ENCODE measurements around the gene RPL5. TPM values are rescaled to one million over a fixed set of nuclear protein-coding genes. Genes with fewer than 3 reads are reported as not detected.
A peak's percentile ranks its signal among the peaks of the same experiment; 100 is the strongest.

The RPL5 gene
- total RNA-seq, 1 experiment from 2014 or later, result 1,607 TPM

DNA sequence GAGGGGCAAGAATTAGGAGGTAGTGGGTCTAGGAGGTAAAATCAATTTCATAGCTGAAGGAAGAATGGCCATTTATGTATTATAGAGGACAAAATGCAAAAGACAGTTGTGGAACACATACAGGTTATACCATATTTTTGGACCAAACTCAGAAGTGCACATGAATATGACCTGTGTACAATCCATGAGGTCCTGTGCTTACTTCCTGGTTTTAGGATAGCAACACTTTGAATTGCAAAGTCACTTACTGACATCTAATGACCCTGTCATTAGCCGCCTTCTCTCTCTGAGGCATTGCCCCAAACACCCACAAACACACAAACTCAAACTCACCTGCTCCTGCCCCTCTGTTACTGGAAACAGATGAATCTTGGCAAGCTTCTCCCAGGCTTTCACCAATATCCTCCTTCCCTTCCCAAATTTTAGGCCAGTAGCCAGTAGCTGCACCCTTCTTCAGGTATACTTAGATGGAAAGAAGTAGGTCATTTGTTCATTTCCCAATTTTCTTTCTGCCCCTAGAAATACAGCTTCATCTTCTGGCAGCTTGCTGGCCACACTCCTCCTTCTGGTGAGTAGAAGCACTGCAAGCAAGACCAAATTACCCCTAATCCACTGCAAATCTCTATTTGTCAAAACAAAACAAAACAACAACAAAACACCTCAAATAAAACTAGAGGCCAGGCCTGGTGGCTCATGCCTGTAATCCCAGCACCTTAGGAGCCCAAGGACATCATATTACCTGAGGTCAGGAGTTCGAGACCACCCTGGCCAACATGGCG, 13.7 kb upstream of the RPL5 start:
- POLR2A ChIA-PET, result interaction anchor here (1.4 to 4.3 kb wide), 2 partner anchors 13 to 21 kb away, joined by 3 to 28 read pairs; partner anchors contain the start of gene RPL5
- no peaks in the 10 kb centered on the region for H3K27me3 Mint-ChIP-seq (ENCODE audit: insufficient read depth, unreplicated experiment)
- H3K27ac Mint-ChIP-seq (ENCODE audit: low read depth, unreplicated experiment), result no peak overlapping the region
- no peaks in the 10 kb centered on the region for H3K9me3 Mint-ChIP-seq (ENCODE audit: unreplicated experiment)
- intact Hi-C loops (cut with micrococcal nuclease), result loop anchor here (1.0 to 2.0 kb wide), 2 partner anchors 33 to 69 kb away; partner anchors contain the start of gene EVI5
- peak; percentile 39 for DNase-seq (ENCODE audit: unreplicated experiment)
- no peaks in the 10 kb centered on the region for H3K36me3 Mint-ChIP-seq (ENCODE audit: insufficient read depth, unreplicated experiment)
- no peak overlapping the region for H3K4me3 Mint-ChIP-seq (ENCODE audit: unreplicated experiment)
- CTCF ChIA-PET, result interaction anchor here (0.6 to 6.2 kb wide), 17 partner anchors 10 to 821 kb away, joined by 3 to 61 read pairs (median 3); partner anchors contain the start of gene RPL5
- no TSS peak for BruUV-seq (replicated peaks)
- peaks cover 4% of the 10 kb centered on the region for H3K4me1 Mint-ChIP-seq (ENCODE audit: insufficient read depth, unreplicated experiment)
- TF ChIP-seq, protein P1, sequence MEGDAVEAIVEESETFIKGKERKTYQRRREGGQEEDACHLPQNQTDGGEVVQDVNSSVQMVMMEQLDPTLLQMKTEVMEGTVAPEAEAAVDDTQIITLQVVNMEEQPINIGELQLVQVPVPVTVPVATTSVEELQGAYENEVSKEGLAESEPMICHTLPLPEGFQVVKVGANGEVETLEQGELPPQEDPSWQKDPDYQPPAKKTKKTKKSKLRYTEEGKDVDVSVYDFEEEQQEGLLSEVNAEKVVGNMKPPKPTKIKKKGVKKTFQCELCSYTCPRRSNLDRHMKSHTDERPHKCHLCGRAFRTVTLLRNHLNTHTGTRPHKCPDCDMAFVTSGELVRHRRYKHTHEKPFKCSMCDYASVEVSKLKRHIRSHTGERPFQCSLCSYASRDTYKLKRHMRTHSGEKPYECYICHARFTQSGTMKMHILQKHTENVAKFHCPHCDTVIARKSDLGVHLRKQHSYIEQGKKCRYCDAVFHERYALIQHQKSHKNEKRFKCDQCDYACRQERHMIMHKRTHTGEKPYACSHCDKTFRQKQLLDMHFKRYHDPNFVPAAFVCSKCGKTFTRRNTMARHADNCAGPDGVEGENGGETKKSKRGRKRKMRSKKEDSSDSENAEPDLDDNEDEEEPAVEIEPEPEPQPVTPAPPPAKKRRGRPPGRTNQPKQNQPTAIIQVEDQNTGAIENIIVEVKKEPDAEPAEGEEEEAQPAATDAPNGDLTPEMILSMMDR (IDR thresholded peaks at IDR 0.05; ENCODE audit: unreplicated experiment), result peak; percentile 71

DNA sequence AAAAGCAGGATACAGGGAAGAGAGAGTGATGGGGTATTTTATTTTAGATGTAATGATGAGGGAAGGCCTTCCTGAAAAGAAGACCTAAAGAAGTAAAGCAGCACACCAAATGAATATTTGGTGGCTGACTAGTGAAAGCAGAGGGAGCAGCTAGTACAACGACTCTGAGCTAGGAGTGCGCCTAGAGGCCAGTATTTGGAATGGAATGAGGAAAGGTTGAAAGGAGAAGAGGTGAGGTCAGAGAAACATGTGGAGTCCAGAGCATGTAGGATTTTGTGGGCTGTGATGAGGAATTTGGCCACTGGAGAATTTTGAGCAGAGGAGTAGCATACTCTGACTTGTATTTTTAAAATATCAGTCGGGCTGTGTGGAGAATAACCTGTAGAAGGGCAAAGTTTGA, 11.8 kb upstream of the RPL5 start:
- no peak overlapping the region for H3K4me3 Mint-ChIP-seq (ENCODE audit: unreplicated experiment)
- intact Hi-C loops (cut with micrococcal nuclease), result no loop called here
- CTCF ChIA-PET, result interaction anchor here (0.5 to 6.2 kb wide), 6 partner anchors 9 to 510 kb away, joined by 3 to 61 read pairs (median 4); partner anchors contain the start of gene RPL5
- no peak overlapping the region for H3K27ac Mint-ChIP-seq (ENCODE audit: low read depth, unreplicated experiment)
- H3K36me3 Mint-ChIP-seq (ENCODE audit: insufficient read depth, unreplicated experiment), result no peaks in the 10 kb centered on the region
- POLR2A ChIA-PET, result interaction anchor here (0.9 to 4.3 kb wide), 3 partner anchors 11 to 71 kb away, joined by 3 to 28 read pairs (median 3); partner anchors contain the start of genes EVI5 and RPL5
- H3K4me1 Mint-ChIP-seq (ENCODE audit: insufficient read depth, unreplicated experiment), result peaks cover 4% of the 10 kb centered on the region
- no TSS peak for BruUV-seq (replicated peaks)
- H3K27me3 Mint-ChIP-seq (ENCODE audit: insufficient read depth, unreplicated experiment), result no peaks in the 10 kb centered on the region
- H3K9me3 Mint-ChIP-seq (ENCODE audit: unreplicated experiment), result no peaks in the 10 kb centered on the region
- TF ChIP-seq, protein P1 (IDR thresholded peaks at IDR 0.05; ENCODE audit: unreplicated experiment), result no peak
- no peak for DNase-seq (ENCODE audit: unreplicated experiment)

DNA sequence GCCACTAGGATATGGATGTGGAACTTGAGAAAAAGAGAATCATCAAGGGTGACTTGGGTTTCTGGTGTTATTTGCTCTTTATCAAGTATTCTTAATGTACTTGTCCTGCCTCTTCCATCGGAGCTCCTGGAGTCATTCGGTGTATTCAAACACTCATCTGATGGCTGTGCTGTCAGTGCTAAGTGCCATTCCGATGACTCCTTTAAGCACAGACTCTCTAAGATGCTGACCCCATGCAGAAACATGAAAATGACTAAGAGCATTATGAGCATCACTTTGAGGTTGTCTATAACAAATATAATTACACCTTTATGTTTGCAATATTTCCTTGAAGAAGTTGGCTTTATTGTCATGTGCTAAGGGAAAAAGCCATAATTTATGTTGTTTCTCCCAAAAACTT, 11.3 kb upstream of the RPL5 start:
- CTCF ChIA-PET, result interaction anchor here (0.7 to 6.2 kb wide), 5 partner anchors 8 to 510 kb away, joined by 3 to 61 read pairs (median 4); partner anchors contain the start of gene RPL5
- no peak overlapping the region for H3K4me3 Mint-ChIP-seq (ENCODE audit: unreplicated experiment)

DNA sequence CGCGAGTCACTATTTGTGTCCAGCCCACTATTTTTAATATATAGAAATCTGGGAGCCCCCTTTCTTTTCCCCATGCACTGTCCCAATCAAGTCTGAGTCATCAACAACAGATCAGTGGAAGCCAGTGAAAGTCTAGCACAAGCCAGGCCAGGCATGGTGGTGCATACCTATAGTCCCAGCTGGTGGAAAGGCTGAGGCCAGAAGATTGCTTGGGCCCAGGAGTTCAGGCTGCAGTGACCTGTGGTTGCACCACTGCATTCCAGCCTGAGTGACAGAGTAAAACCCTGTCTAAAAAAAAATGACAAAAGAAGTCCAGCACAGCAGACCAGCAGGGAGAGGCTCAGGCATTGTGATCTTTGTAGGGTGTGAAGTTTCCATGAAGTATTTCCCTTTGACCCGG, 9.0 kb upstream of the RPL5 start:
- peaks cover 4% of the 10 kb centered on the region for H3K4me1 Mint-ChIP-seq (ENCODE audit: insufficient read depth, unreplicated experiment)
- BruUV-seq (replicated peaks), result no TSS peak
- ChIA-PET POLR2A (interaction anchor here (0.6 kb wide), 1 partner anchor 38 kb away, joined by 3 read pairs; no protein-coding TSS in a partner anchor), CTCF (interaction anchor here (0.6 to 1.2 kb wide), 2 partner anchors 64 to 74 kb away, joined by 4 to 5 read pairs; no protein-coding TSS in a partner anchor)
- no peak overlapping the region for H3K4me3 Mint-ChIP-seq (ENCODE audit: unreplicated experiment)
- no peaks in the 10 kb centered on the region for H3K9me3 Mint-ChIP-seq (ENCODE audit: unreplicated experiment)
- intact Hi-C loops (cut with micrococcal nuclease), result no loop called here
- no peak overlapping the region for H3K27ac Mint-ChIP-seq (ENCODE audit: low read depth, unreplicated experiment)
- no peak for DNase-seq (ENCODE audit: unreplicated experiment)
- no peaks in the 10 kb centered on the region for H3K27me3 Mint-ChIP-seq (ENCODE audit: insufficient read depth, unreplicated experiment)
- TF ChIP-seq, protein P1 (IDR thresholded peaks at IDR 0.05; ENCODE audit: unreplicated experiment), result no peak
- no peaks in the 10 kb centered on the region for H3K36me3 Mint-ChIP-seq (ENCODE audit: insufficient read depth, unreplicated experiment)

More for the DNA sequence above, 11.3 kb upstream of the RPL5 start:
- no peaks in the 10 kb centered on the region for H3K9me3 Mint-ChIP-seq (ENCODE audit: unreplicated experiment)
- BruUV-seq (replicated peaks), result no TSS peak
- no peak for DNase-seq (ENCODE audit: unreplicated experiment)
- peaks cover 4% of the 10 kb centered on the region for H3K4me1 Mint-ChIP-seq (ENCODE audit: insufficient read depth, unreplicated experiment)
- TF ChIP-seq, protein P1 (IDR thresholded peaks at IDR 0.05; ENCODE audit: unreplicated experiment), result no peak
- no peaks in the 10 kb centered on the region for H3K27me3 Mint-ChIP-seq (ENCODE audit: insufficient read depth, unreplicated experiment)
- POLR2A ChIA-PET, result interaction anchor here (0.9 to 4.3 kb wide), 3 partner anchors 11 to 72 kb away, joined by 3 to 28 read pairs (median 3); partner anchors contain the start of genes EVI5 and RPL5
- intact Hi-C loops (cut with micrococcal nuclease), result no loop called here
- H3K36me3 Mint-ChIP-seq (ENCODE audit: insufficient read depth, unreplicated experiment), result no peaks in the 10 kb centered on the region
- no peak overlapping the region for H3K27ac Mint-ChIP-seq (ENCODE audit: low read depth, unreplicated experiment)

Measured in MCF 10A (cell line).